Sigmoid colon (tissue), 7 donors: ENCODE results near the gene UBASH3B. TPM values are rescaled to one million over a fixed set of nuclear protein-coding genes. Genes with fewer than 3 reads are reported as not detected.

Source experiments
- DNase-seq: peaks from one replicate; pipeline ENCODE4 v3.0.0-alpha.2; 2019
- H3K27ac ChIP-seq, 4 donors: fragments of 200-600 bp; sonication (generic); one replicate each; pipeline ENCODE4 v1.5.1; 2016 to 2019; ENCODE audit warnings: mild to moderate bottlenecking in 1 of 4
- H3K27me3 ChIP-seq, 3 donors: fragments of 200-600 bp; sonication (generic); one replicate each; pipeline ENCODE4 v1.5.1; 2019; ENCODE audit warnings: mild to moderate bottlenecking in 1 of 3
- H3K36me3 ChIP-seq, 4 donors: fragments of 200-600 bp; sonication (generic); one replicate each; pipeline ENCODE4 v1.5.1; 2016 to 2019
- H3K4me1 ChIP-seq, 4 donors: fragments of 200-600 bp; sonication (generic); one replicate each; pipeline ENCODE4 v1.5.1; 2017 to 2019
- H3K4me3 ChIP-seq, 4 donors: fragments of 200-600 bp; sonication (generic); one replicate each; pipeline ENCODE4 v1.5.1; 2017 to 2019; ENCODE audit warnings: mild to moderate bottlenecking in 2 of 4, moderate library complexity in 1 of 4
- H3K9me3 ChIP-seq, 4 donors: fragments of 200-600 bp in 3 of 4; sonication (generic) in 3 of 4; one replicate each; pipeline versions ENCODE4 v1.5.1 to v1.6.1; 2013 to 2019
- EP300 ChIP-seq, 4 donors: sonication (generic); formaldehyde crosslinking; IDR thresholded peaks; one replicate each; pipeline ENCODE4 v1.6.1; 2017; ENCODE audit warnings: antibody characterized with exemption in 4 of 4
- POLR2A ChIP-seq, 2 donors: fragments of 450-650 bp; IDR thresholded peaks; one replicate each; pipeline ENCODE4 v1.6.1; 2016; ENCODE audit warnings: antibody characterized with exemption in 2 of 2, mild to moderate bottlenecking in 2 of 2, moderate library complexity in 2 of 2
- POLR2AphosphoS5 ChIP-seq, 4 donors: sonication (generic); formaldehyde crosslinking; IDR thresholded peaks; one replicate each; pipeline ENCODE4 v1.6.1; 2017; ENCODE audit warnings: antibody characterized with exemption in 4 of 4
- WGBS, 2 donors: extraction: QIAGEN DNeasy Blood & Tissue Kit; methylation state at CpG; one replicate each; pipeline ENCODE4 v1.1.7; 2013; 5-methylcytosine and 5-hydroxymethylcytosine counted together
- intact Hi-C: fragments of 100-400 bp; cut with DNase I; formaldehyde crosslinking; loops from one replicate; pipeline ENCODE4 v1.15.1; 2023
- polyA plus RNA-seq, 3 donors: library from polyadenylated mRNA; stranded (reverse); fragments of 200-250 nt; gene quantifications; one replicate each; pipeline ENCODE4 v1.2.3, GENCODE V29; 2013
- total RNA-seq, 4 donors: library from RNA; depleted of rRNA; stranded (reverse); fragments of >200 nt; gene quantifications; one replicate each; pipeline ENCODE4 v1.1.0, GENCODE V29; 2016
- TF ChIP-seq, protein P1 (sequence below), 4 experiments: fragments of 450-650 bp in 3 of 4; fragments of 200-600 bp in 1 of 4; IDR thresholded peaks; one replicate each; pipeline ENCODE4 v1.5.1; 2016 to 2019; ENCODE audit warnings: antibody characterized with exemption in 4 of 4, mild to moderate bottlenecking in 3 of 4, moderate library complexity in 2 of 4
- donor health status: healthy with polysubstance abuse.
- donor health status: Bipolar disorder and iron deficiency.
- donor health status: healthy.

The UBASH3B gene
- total and polyA plus RNA-seq, 7 donors = 1.4 to 12.9 (median 2.1) TPM

DNA sequence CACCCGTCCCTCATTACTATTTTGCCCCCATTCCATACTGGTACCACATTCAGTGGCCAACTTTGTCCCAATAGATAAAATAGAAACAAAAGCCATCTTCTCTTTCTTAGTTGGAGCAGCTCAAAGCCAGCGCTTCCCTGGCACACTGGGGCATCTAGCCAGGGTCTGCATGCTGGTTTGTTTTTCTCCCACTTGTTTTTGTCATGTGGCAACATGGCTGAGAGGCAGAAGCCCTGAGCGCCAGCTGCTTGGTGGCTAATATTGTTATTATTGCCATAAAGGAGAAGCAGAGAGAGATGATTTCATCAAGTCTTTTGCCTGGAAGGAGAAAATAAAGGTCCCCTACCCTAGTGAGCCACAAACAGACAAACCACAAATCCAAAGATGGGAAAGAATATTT lies 134.4 kb downstream of the UBASH3B start:
- TF ChIP-seq, protein P1, sequence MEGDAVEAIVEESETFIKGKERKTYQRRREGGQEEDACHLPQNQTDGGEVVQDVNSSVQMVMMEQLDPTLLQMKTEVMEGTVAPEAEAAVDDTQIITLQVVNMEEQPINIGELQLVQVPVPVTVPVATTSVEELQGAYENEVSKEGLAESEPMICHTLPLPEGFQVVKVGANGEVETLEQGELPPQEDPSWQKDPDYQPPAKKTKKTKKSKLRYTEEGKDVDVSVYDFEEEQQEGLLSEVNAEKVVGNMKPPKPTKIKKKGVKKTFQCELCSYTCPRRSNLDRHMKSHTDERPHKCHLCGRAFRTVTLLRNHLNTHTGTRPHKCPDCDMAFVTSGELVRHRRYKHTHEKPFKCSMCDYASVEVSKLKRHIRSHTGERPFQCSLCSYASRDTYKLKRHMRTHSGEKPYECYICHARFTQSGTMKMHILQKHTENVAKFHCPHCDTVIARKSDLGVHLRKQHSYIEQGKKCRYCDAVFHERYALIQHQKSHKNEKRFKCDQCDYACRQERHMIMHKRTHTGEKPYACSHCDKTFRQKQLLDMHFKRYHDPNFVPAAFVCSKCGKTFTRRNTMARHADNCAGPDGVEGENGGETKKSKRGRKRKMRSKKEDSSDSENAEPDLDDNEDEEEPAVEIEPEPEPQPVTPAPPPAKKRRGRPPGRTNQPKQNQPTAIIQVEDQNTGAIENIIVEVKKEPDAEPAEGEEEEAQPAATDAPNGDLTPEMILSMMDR (IDR thresholded peaks at IDR 0.05) = no peak
- 92 to 93% methylated on average over 3 of the region's 3 CpGs for WGBS, 2 donors
- Histone ChIP-seq H3K27ac (no peak overlapping the region), H3K4me1 (no peaks in the 10 kb centered on the region), H3K36me3 (peaks cover 0 to 4% (median 0%) of the 10 kb centered on the region in 4 donors), H3K9me3 (no peaks in the 10 kb centered on the region), H3K4me3 (no peak overlapping the region), H3K27me3 (no peaks in the 10 kb centered on the region)
- intact Hi-C loops = no loop called here
- no peak for DNase-seq

DNA sequence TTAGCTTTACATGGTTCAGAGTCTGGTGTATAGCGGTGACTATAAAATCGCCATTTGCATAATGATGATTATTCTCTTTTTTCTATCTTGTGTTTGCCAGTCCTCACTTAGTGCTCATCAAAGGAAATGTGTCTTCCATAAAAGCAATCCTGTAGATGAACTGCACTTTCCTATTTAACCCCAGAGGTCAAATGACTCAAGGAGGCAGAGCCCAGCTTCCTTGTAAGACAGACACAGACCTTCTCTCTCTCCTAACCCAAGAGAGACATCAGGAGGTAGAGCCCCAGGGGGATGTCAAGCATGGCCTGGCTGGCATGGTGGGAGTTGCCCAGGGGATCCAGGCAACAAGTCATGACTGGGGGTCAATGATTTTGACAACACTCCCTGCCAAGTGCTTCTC lies 135.9 kb downstream of the UBASH3B start:
- H3K4me3 ChIP-seq = no peak overlapping the region
- TF ChIP-seq, protein P1 (IDR thresholded peaks at IDR 0.05) = no peak
- no peak for TF ChIP-seq POLR2A (IDR thresholded peaks at IDR 0.05)
- no peak for TF ChIP-seq EP300 (IDR thresholded peaks at IDR 0.05)
- TF ChIP-seq POLR2AphosphoS5 (IDR thresholded peaks at IDR 0.05) = no peak
- DNase-seq = no peak
- intact Hi-C loops = no loop called here
- 94 to 97% methylated on average over 2 of the region's 2 CpGs for WGBS, 2 donors
- H3K4me1 ChIP-seq = no peaks in the 10 kb centered on the region
- H3K27me3 ChIP-seq = no peaks in the 10 kb centered on the region
- H3K27ac ChIP-seq = no peak overlapping the region
- H3K9me3 ChIP-seq = no peaks in the 10 kb centered on the region
- peaks cover 0 to 4% (median 0%) of the 10 kb centered on the region in 4 donors for H3K36me3 ChIP-seq

DNA sequence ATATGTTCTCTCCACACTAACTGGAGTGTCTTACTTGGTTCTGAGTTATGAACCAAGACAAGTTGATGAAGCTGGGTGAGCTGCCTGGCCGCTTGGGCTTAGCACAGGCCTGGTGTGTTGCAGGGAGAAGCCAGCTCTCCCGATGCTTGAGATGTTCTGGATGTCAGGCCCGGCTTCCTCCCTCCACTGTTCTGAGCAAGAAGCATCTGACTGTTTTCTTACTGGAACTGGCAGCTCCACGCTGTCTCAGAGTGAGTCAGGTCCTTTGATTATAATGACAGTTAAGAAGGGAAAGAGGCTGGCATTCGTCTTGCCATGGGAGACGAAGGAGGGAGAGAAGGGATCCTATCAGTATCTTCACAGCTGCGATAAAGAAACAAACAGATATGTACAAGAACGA lies 136.3 kb downstream of the UBASH3B start:
- Histone ChIP-seq H3K27ac (no peak overlapping the region), H3K4me1 (no peaks in the 10 kb centered on the region), H3K9me3 (no peaks in the 10 kb centered on the region), H3K4me3 (no peak overlapping the region), H3K27me3 (no peaks in the 10 kb centered on the region), H3K36me3 (peaks cover 0 to 8% (median 2%) of the 10 kb centered on the region in 4 donors)
- DNase-seq = no peak
- WGBS, 2 donors = 83 to 89% methylated on average over 8 of the region's 8 CpGs
- TF ChIP-seq POLR2AphosphoS5 (IDR thresholded peaks at IDR 0.05) = no peak
- TF ChIP-seq POLR2A (IDR thresholded peaks at IDR 0.05) = no peak
- TF ChIP-seq, protein P1 (IDR thresholded peaks at IDR 0.05) = no peak
- TF ChIP-seq EP300 (IDR thresholded peaks at IDR 0.05) = no peak
- intact Hi-C loops = no loop called here

DNA sequence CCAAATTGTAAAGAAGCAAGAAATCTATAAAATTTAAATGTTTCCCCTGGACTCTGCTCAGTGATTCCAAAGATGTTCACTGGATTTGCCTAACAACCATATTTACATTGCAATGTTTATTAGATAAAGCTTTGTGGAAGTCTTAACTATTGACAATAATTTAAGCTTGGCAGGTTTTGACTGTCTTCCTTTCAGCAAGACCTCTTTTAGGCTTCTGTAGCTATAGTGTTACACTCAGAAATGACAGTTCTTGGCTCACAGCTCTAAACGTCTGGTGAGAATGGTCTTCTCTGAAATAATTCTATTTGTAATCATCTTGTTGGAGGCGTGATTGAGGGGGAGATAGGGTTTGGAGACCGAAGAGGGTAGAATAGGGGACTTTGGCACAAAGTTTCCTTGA lies 138.0 kb downstream of the UBASH3B start:
- no peaks in the 10 kb centered on the region for H3K9me3 ChIP-seq
- no peak overlapping the region for H3K4me3 ChIP-seq
- peaks cover 0 to 16% (median 8%) of the 10 kb centered on the region in 4 donors for H3K36me3 ChIP-seq
- TF ChIP-seq EP300 (IDR thresholded peaks at IDR 0.05) = no peak
- TF ChIP-seq, protein P1 (IDR thresholded peaks at IDR 0.05) = no peak
- TF ChIP-seq POLR2A (IDR thresholded peaks at IDR 0.05) = no peak
- TF ChIP-seq POLR2AphosphoS5 (IDR thresholded peaks at IDR 0.05) = no peak
- DNase-seq = no peak
- no peaks in the 10 kb centered on the region for H3K4me1 ChIP-seq
- 54 to 70% methylated on average over 3 of the region's 3 CpGs for WGBS, 2 donors
- H3K27ac ChIP-seq = no peak overlapping the region
- intact Hi-C loops = no loop called here
- no peaks in the 10 kb centered on the region for H3K27me3 ChIP-seq

DNA sequence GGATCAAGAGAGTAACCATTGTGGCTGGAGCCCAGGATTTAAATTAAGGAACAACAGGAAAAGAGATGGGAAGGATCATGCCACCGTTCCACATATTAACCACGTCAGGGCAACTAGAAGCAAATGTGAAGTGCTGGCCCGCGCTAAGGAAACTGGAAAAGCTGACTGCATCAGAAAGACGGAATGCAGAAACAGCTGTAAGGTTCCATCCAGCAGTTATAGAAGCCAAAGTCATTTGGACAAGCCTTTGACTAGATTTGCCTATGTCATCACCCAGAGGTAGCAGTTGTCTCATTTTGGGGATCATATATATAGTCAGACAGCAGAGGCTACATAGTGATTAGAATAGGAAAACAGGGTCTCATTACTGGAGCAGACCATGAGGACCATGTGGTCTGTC lies 139.8 kb downstream of the UBASH3B start:
- no peak overlapping the region for H3K4me3 ChIP-seq
- no peaks in the 10 kb centered on the region for H3K4me1 ChIP-seq
- no peak for DNase-seq
- no peaks in the 10 kb centered on the region for H3K27me3 ChIP-seq
- WGBS, 2 donors = 93 to 94% methylated on average over 5 of the region's 5 CpGs
- intact Hi-C loops = loop anchor here (5.0 kb wide), 1 partner anchor 57 kb away; no protein-coding TSS in a partner anchor
- no peaks in the 10 kb centered on the region for H3K9me3 ChIP-seq
- peaks cover 0 to 12% (median 8%) of the 10 kb centered on the region in 4 donors for H3K36me3 ChIP-seq
- no peak overlapping the region for H3K27ac ChIP-seq
- TF ChIP-seq EP300 (IDR thresholded peaks at IDR 0.05) = no peak
- TF ChIP-seq, protein P1 (IDR thresholded peaks at IDR 0.05) = no peak
- TF ChIP-seq POLR2AphosphoS5 (IDR thresholded peaks at IDR 0.05) = no peak
- no peak for TF ChIP-seq POLR2A (IDR thresholded peaks at IDR 0.05)
